MCF 10A (cell line): ENCODE measurements around the gene TTC9C. TPM values are rescaled to one million over a fixed set of nuclear protein-coding genes. Genes with fewer than 3 reads are reported as not detected.
A peak's percentile ranks its signal among the peaks of the same experiment; 100 is the strongest.

Experiments used
- BruUV-seq: library from RNA; stranded (reverse); fragments of 400-500 nt; replicated peaks from 2 replicates; lab custom pipeline; 2021; lab: Mats Ljungman, UMichigan
- CTCF ChIA-PET: fragments of 300-600 bp; sonication (Branson Sonifier 250); formaldehyde crosslinking; extraction: SDS; loops from one replicate; lab custom pipeline; 2021; ENCODE audit warnings: antibody characterized with exemption, inconsistent platforms; lab: Yijun Ruan, JAX
- POLR2A ChIA-PET: fragments of 300-600, 350-650 bp; sonication (Branson Sonifier 250); formaldehyde crosslinking; extraction: SDS; loops from one replicate; lab custom pipeline; 2020; ENCODE audit warnings: antibody characterized with exemption, inconsistent platforms; lab: Yijun Ruan, JAX
- DNase-seq: peaks from one replicate; pipeline ENCODE4 v3.0.0-alpha.2; 2018; ENCODE audit not compliant: unreplicated experiment
- H3K27ac Mint-ChIP-seq: one replicate; pipeline ENCODE4 v1.8.0; 2022; ENCODE audit warnings: mild to moderate bottlenecking, low read depth, mixed read lengths; ENCODE audit not compliant: unreplicated experiment
- H3K27me3 Mint-ChIP-seq: one replicate; pipeline ENCODE4 v1.8.0; 2022; ENCODE audit warnings: mixed read lengths; ENCODE audit not compliant: insufficient read depth, unreplicated experiment
- H3K36me3 Mint-ChIP-seq: one replicate; pipeline ENCODE4 v1.8.0; 2022; ENCODE audit warnings: mild to moderate bottlenecking, moderate library complexity, mixed read lengths; ENCODE audit not compliant: insufficient read depth, unreplicated experiment
- H3K4me1 Mint-ChIP-seq: one replicate; pipeline ENCODE4 v1.8.0; 2022; ENCODE audit warnings: mixed read lengths; ENCODE audit not compliant: insufficient read depth, unreplicated experiment
- H3K4me3 Mint-ChIP-seq: one replicate; pipeline ENCODE4 v1.8.0; 2022; ENCODE audit warnings: mild to moderate bottlenecking, moderate library complexity, mixed read lengths; ENCODE audit not compliant: unreplicated experiment
- H3K9me3 Mint-ChIP-seq: one replicate; pipeline ENCODE4 v1.8.0; 2022; ENCODE audit warnings: mixed read lengths; ENCODE audit not compliant: unreplicated experiment
- CTCF ChIP-seq: fragments of 200-600 bp; IDR thresholded peaks from one replicate; pipeline ENCODE4 v1.8.0; 2022; ENCODE audit warnings: antibody characterized with exemption, mild to moderate bottlenecking; ENCODE audit not compliant: unreplicated experiment
- intact Hi-C: fragments of 100-400 bp; cut with micrococcal nuclease; formaldehyde crosslinking; loops from 2 replicates; pipeline ENCODE4 v1.14.1; 2022
- total RNA-seq: library from RNA; stranded (reverse); gene quantifications from 2 replicates; pipeline ENCODE4 v1.2.3, GENCODE V29; 2022

Gene TTC9C
- total RNA-seq, 1 experiment from 2014 or later = 27.3 TPM

- Mint-ChIP-seq H3K27ac (no peak overlapping the region), H3K4me1 (peaks cover 15% of the 10 kb centered on the region), H3K4me3 (no peak overlapping the region), H3K36me3 (peaks cover 79% of the 10 kb centered on the region), H3K27me3 (no peaks in the 10 kb centered on the region), H3K9me3 (no peaks in the 10 kb centered on the region)
- TF ChIP-seq CTCF = no peak
- ChIA-PET CTCF (interaction anchor here (0.7 to 1.7 kb wide), 3 partner anchors 23 to 60 kb away, joined by 3 to 5 read pairs (median 3); no protein-coding TSS in a partner anchor), POLR2A (interaction anchor here (1.7 to 15.7 kb wide), 2 partner anchors 10 to 11 kb away, joined by 5 to 197 read pairs; partner anchors contain the start of genes HNRNPUL2 and TTC9C)
- no TSS peak for BruUV-seq
- no peak for DNase-seq
- intact Hi-C loops = no loop called here
Observed at GRCh38 chr11:62716206-62716605, 12.1 kb upstream of the TTC9C start.

GRCh38 chr11:62716816-62717215, 11.5 kb upstream of the TTC9C start:
- BruUV-seq = no TSS peak
- TF ChIP-seq CTCF = no peak
- Mint-ChIP-seq H3K4me1 (peaks cover 15% of the 10 kb centered on the region), H3K4me3 (no peak overlapping the region), H3K27ac (no peak overlapping the region), H3K9me3 (no peaks in the 10 kb centered on the region), H3K27me3 (no peaks in the 10 kb centered on the region), H3K36me3 (peaks cover 79% of the 10 kb centered on the region)
- POLR2A ChIA-PET = interaction anchor here (0.6 to 15.7 kb wide), 3 partner anchors 9 to 161 kb away, joined by 3 to 197 read pairs (median 4); partner anchors contain the start of genes HNRNPUL2, TAF6L and TTC9C
- intact Hi-C loops = no loop called here
- CTCF ChIA-PET = interaction anchor here (0.5 to 1.7 kb wide), 5 partner anchors 16 to 128 kb away, joined by 3 to 8 read pairs (median 3); no protein-coding TSS in a partner anchor
- no peak for DNase-seq

- H3K9me3 Mint-ChIP-seq = no peaks in the 10 kb centered on the region
- no peak overlapping the region for H3K27ac Mint-ChIP-seq
- CTCF ChIA-PET = interaction anchor here (1.0 to 1.6 kb wide), 3 partner anchors 38 to 324 kb away, joined by 3 to 6 read pairs (median 4); no protein-coding TSS in a partner anchor
- POLR2A ChIA-PET = interaction anchor here (0.6 to 15.7 kb wide), 4 partner anchors 7 to 68 kb away, joined by 3 to 197 read pairs (median 6); partner anchors contain the start of genes HNRNPUL2, TMEM179B and TTC9C
- peaks cover 92% of the 10 kb centered on the region for H3K36me3 Mint-ChIP-seq
- intact Hi-C loops = no loop called here
- no TSS peak for BruUV-seq
- no peak for TF ChIP-seq CTCF
- peaks cover 21% of the 10 kb centered on the region for H3K4me1 Mint-ChIP-seq
- no peaks in the 10 kb centered on the region for H3K27me3 Mint-ChIP-seq
- no peak overlapping the region for H3K4me3 Mint-ChIP-seq
- DNase-seq = no peak
Observed at GRCh38 chr11:62719302-62719978, 8.8 kb upstream of the TTC9C start.

- no peak overlapping the region for H3K4me3 Mint-ChIP-seq
- no peak overlapping the region for H3K27ac Mint-ChIP-seq
- no peaks in the 10 kb centered on the region for H3K9me3 Mint-ChIP-seq
- H3K4me1 Mint-ChIP-seq = peaks cover 24% of the 10 kb centered on the region
- no peak for DNase-seq
- no peaks in the 10 kb centered on the region for H3K27me3 Mint-ChIP-seq
- CTCF ChIA-PET = no interaction called here
- intact Hi-C loops = no loop called here
- peaks cover 89% of the 10 kb centered on the region for H3K36me3 Mint-ChIP-seq
- TSS peak; percentile 36 for BruUV-seq
- POLR2A ChIA-PET = interaction anchor here (10.3 kb wide), 1 partner anchor 10 kb away, joined by 197 read pairs; the partner anchor contains the start of genes BSCL2 and GNG3
- no peak for TF ChIP-seq CTCF
Observed at GRCh38 chr11:62721994-62722393, 6.3 kb upstream of the TTC9C start.
